ENCODE measurements around the gene RNF40. TPM values are rescaled to one million over a fixed set of nuclear protein-coding genes. Genes with fewer than 3 reads are reported as not detected.

RNF40 gene
- total RNA-seq, 1 donor from 2014 or later = 100 TPM

DNA sequence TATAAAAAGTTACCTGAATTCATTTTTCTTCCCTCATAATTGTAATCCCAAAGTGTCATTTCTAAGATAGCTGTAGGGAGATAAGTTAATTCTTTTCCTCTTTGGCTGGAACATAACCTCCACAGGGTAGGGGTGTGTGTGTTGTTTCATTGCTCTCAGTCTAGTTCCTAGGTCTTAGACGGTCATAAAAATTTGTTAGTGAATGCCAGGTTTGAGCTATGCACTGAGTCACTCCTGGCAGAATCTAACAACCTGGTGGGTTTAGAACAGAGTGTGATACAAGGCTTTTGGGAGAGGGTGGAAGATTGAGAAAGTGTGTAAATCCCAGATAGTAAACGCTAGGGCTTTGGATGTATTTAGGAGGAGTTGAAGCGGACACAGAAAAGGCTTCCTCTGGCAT is 14.8 kb upstream of the RNF40 start:
- H3K4me3 Mint-ChIP-seq = peak overlapping the region; percentile 94
- peaks cover 21% of the 10 kb centered on the region for H3K4me1 Mint-ChIP-seq
- H3K27ac Mint-ChIP-seq = peak overlapping the region; percentile 84
- DNase-seq = no peak
- no peaks in the 10 kb centered on the region for H3K9me3 Mint-ChIP-seq
- intact Hi-C loops (cut with micrococcal nuclease) = loop anchor here (10.0 kb wide), 1 partner anchor 93 kb away; the partner anchor contains the start of genes FBRS and PRR14
- no peaks in the 10 kb centered on the region for H3K27me3 Mint-ChIP-seq
- H3K36me3 Mint-ChIP-seq (ENCODE audit: low read depth) = peaks cover 33% of the 10 kb centered on the region

DNA sequence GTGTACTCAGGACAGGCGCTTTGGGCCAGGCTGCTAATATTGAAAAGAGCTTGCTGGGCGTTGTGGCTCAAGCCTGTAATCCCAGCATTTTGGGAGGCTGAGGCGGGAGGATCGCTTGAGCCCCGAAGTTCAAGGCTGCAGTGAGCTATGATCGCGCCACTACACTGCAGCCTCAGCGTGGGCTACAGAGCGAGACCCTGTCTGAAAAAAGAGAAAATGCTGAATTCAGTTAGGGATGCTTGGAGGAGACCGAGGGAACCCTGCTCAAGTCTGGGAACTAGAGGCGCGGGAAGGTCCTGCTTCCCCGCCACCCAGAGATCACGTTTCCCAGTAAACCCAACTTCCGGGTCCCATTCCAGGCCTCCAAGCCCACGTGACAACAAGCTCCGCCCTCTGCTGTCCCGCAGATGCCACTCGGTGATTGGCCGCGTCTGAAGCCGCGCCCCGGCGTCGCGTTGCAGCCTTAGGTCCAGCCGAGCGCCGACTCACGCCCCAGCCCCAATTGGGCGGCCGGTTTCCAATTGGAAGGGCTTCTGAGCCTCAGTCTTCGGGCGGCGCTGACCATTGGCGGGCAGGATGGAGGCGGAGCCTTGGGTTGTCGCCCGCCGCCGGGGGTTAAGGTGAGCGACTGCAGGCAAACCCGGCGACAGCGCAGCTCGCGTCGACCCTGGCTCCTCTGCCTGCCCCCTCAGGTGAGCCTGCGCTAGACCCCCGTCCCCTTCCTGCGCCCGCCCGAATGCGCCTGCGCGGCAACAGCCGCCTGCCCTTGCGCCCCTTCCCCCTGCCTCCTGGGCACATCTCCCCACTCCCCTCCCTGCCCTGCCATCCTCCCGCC is 14.1 kb upstream of the RNF40 start, which contains the start of gene PHKG2:
TSS of gene PHKG2 (plus strand) at position 627 of the 835 bp plus-strand sequence. CDS start 396 bp downstream, outside the sequence.
- DNase-seq = peak; percentile 99
- Mint-ChIP-seq H3K27me3 (no peaks in the 10 kb centered on the region), H3K27ac (peak within 1 kb of the TSS; percentile 85), H3K36me3 (ENCODE audit: low read depth) (peaks cover 32% of the 10 kb centered on the region), H3K4me3 (peak within 1 kb of the TSS; percentile 94), H3K9me3 (no peaks in the 10 kb centered on the region), H3K4me1 (peaks cover 21% of the 10 kb centered on the region)
- intact Hi-C loops (cut with micrococcal nuclease) = loop anchor here (1.0 to 10.0 kb wide), 4 partner anchors 14 to 93 kb away; partner anchors contain the start of genes CFAP119, FBRS, PRR14 and RNF40

DNA sequence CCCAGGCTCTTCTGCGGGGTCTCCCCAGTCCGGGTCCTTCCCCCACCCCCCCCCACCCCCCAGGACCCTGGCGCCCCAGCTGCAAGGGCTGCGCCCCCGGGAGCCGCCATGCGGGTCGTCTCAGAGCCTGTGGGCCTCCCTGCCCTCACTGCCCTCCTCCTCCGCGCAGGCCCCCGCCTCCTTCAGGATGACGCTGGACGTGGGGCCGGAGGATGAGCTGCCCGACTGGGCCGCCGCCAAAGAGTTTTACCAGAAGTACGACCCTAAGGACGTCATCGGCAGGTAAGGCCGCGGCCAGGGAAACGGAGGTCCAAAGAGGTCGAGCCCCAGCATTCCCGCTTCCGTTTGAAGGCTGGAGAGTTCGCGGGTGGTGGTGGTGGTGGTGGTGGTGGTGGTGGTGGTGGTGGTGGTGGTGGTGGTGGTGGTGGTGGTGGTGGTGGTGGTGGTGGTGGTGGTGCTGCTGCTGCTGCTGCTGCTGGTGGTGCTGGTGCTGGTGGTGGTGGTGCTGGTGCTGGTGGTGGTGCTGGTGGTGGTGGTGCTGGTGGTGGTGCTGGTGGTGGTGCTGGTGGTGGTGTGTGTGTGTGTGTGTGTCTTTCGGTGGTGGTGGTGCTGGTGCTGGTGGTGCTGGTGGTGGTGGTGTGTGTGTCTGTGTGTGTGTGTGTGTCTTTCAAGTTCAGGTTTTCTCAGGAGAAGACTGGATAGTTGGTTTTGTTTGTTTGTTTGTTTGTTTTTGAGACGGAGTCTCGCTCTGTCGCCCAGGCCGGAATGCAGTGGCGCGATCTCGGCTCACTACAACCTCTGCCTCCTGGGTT is 13.3 kb upstream of the RNF40 start:
- Mint-ChIP-seq H3K27ac (peak overlapping the region; percentile 85), H3K27me3 (no peaks in the 10 kb centered on the region), H3K36me3 (ENCODE audit: low read depth) (peaks cover 30% of the 10 kb centered on the region), H3K9me3 (no peaks in the 10 kb centered on the region), H3K4me3 (peak overlapping the region; percentile 94), H3K4me1 (peaks cover 21% of the 10 kb centered on the region)
- intact Hi-C loops (cut with micrococcal nuclease) = loop anchor here (1.0 to 10.0 kb wide), 4 partner anchors 13 to 94 kb away; partner anchors contain the start of genes CFAP119, FBRS, PRR14 and RNF40
- peak; percentile 82 for DNase-seq

DNA sequence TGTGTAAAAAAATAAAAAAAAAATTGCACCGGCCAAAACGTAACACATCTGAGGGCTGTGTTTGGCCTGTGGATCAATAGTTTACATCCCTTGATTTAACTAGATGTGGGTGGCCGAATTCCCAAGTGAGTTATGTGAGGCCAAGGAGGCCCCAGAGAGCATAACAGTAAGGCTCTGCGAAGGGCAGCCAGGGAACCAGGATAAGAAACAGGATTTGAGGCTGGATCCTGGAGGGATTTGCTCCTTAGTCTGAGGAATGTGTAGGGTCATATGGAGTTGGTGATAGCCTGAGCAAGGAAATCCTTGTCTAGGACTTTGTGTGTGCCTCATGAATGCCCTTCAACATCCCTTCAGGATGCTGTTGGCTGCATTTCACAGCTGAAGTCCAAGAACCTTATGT is 11.9 kb upstream of the RNF40 start:
- Mint-ChIP-seq H3K27me3 (no peaks in the 10 kb centered on the region), H3K4me1 (peaks cover 21% of the 10 kb centered on the region), H3K9me3 (no peaks in the 10 kb centered on the region), H3K36me3 (ENCODE audit: low read depth) (peaks cover 26% of the 10 kb centered on the region), H3K27ac (no peak overlapping the region), H3K4me3 (no peak overlapping the region)
- intact Hi-C loops (cut with micrococcal nuclease) = no loop called here
- no peak for DNase-seq

DNA sequence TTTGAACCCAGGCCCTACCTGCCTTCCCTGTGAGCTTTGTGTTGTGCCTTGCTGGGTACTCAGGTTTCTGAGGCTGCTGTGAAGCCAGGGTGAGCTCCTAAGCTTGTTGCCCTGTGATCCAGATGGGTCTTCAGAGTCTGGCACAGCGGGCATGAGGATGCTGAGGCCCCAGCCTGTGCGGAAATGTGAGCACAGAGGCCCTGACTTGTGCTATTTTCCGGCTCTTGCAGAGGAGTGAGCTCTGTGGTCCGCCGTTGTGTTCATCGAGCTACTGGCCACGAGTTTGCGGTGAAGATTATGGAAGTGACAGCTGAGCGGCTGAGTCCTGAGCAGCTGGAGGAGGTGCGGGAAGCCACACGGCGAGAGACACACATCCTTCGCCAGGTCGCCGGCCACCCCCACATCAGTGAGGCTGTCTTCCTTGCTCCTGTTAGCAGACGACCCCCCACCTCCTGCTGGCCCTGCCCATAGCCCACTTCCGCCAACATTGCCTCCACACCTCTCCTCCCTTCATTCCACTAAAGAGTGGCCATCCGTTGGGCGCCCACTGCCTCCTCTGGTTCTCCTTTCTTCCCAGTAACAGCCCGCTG is 11.2 kb upstream of the RNF40 start:
- intact Hi-C loops (cut with micrococcal nuclease) = no loop called here
- no peak overlapping the region for H3K27ac Mint-ChIP-seq
- peak overlapping the region; percentile 12 for H3K4me3 Mint-ChIP-seq
- DNase-seq = no peak
- H3K36me3 Mint-ChIP-seq (ENCODE audit: low read depth) = peaks cover 28% of the 10 kb centered on the region
- H3K27me3 Mint-ChIP-seq = no peaks in the 10 kb centered on the region
- no peaks in the 10 kb centered on the region for H3K9me3 Mint-ChIP-seq
- peaks cover 21% of the 10 kb centered on the region for H3K4me1 Mint-ChIP-seq

DNA sequence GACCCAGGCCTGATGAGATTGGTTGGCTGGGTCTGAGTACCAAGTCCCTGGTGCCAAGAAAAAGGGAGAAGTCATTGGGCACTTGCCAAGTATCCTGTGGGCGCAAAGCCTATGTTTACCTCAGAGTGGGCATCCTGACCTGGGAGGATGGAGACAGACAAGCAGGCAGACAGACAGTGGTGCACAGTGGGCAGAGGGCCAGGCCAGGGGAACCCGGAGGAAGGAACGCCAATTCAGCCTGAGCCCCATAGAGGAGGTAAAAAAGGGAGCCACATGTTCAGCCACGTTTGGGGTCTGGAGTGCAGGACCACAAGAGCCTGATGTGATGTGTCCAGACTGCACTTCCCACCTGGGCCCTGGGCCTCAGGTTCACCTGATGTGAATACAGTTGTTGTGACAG is 8.5 kb upstream of the RNF40 start:
- peaks cover 12% of the 10 kb centered on the region for H3K4me1 Mint-ChIP-seq
- no peaks in the 10 kb centered on the region for H3K9me3 Mint-ChIP-seq
- intact Hi-C loops (cut with micrococcal nuclease) = no loop called here
- H3K36me3 Mint-ChIP-seq (ENCODE audit: low read depth) = peaks cover 25% of the 10 kb centered on the region
- DNase-seq = no peak
- H3K4me3 Mint-ChIP-seq = no peak overlapping the region
- H3K27me3 Mint-ChIP-seq = no peaks in the 10 kb centered on the region
- no peak overlapping the region for H3K27ac Mint-ChIP-seq

DNA sequence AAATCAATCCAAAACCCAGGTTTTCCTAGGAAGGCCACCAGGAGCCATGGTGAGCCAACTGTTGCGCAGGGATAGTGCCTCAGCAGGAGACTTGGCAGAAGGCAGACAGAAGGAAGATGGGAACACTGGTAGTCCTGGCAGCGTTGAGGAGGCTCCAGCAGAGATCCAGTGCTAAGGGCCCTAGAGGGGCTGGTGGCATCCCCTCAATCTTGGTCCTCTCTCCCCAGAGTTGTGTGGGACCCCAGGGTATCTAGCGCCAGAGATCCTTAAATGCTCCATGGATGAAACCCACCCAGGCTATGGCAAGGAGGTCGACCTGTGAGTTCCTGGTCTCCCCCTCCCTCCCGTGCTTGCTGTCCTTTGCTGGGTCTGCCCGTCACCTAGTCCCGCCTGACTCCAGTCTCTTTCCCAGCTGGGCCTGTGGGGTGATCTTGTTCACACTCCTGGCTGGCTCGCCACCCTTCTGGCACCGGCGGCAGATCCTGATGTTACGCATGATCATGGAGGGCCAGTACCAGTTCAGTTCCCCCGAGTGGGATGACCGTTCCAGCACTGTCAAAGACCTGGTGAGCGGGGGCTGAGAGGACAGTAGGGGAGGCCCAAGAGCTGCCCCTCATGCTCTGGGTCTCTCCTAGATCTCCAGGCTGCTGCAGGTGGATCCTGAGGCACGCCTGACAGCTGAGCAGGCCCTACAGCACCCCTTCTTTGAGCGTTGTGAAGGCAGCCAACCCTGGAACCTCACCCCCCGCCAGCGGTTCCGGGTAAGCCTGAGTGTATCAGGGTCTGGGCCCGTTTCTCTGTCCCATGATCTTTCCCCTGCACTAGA is 6.0 kb upstream of the RNF40 start:
- no peak overlapping the region for H3K4me3 Mint-ChIP-seq
- no peaks in the 10 kb centered on the region for H3K27me3 Mint-ChIP-seq
- intact Hi-C loops (cut with micrococcal nuclease) = no loop called here
- peaks cover 9% of the 10 kb centered on the region for H3K4me1 Mint-ChIP-seq
- no peaks in the 10 kb centered on the region for H3K9me3 Mint-ChIP-seq
- peaks cover 24% of the 10 kb centered on the region for H3K36me3 Mint-ChIP-seq (ENCODE audit: low read depth)
- DNase-seq = no peak
- H3K27ac Mint-ChIP-seq = no peak overlapping the region

DNA sequence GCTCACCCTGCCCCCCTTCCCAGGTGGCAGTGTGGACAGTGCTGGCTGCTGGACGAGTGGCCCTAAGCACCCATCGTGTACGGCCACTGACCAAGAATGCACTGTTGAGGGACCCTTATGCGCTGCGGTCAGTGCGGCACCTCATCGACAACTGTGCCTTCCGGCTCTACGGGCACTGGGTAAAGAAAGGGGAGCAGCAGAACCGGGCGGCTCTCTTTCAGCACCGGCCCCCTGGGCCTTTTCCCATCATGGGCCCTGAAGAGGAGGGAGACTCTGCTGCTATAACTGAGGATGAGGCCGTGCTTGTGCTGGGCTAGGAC is 5.4 kb upstream of the RNF40 start:
- Mint-ChIP-seq H3K4me3 (no peak overlapping the region), H3K9me3 (no peaks in the 10 kb centered on the region), H3K27ac (no peak overlapping the region), H3K36me3 (ENCODE audit: low read depth) (peaks cover 19% of the 10 kb centered on the region), H3K27me3 (no peaks in the 10 kb centered on the region), H3K4me1 (peaks cover 10% of the 10 kb centered on the region)
- DNase-seq = no peak
- intact Hi-C loops (cut with micrococcal nuclease) = no loop called here

DNA sequence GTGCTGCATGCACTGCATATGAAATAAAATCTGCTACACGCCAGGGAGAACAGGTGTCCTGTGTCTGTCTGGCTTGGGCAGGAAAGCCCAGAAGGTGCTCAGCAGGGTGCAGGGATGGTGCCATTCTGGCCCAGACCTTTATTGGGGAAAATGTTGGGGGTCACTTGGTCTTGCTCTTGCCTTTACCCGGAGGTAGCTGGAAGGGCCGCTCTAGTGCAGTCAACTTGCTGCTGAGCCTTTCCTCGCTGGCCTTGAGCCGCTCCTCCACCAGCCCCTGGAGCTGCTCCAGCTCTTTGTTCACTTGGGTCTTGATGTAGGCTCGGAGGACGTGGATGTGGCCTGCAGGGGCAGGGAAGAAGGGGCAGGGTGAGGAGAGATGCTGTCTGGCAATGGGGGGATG is 4.8 kb upstream of the RNF40 start:
- DNase-seq = no peak
- Mint-ChIP-seq H3K9me3 (no peaks in the 10 kb centered on the region), H3K4me3 (no peak overlapping the region), H3K4me1 (peaks cover 12% of the 10 kb centered on the region), H3K27ac (no peak overlapping the region), H3K27me3 (no peaks in the 10 kb centered on the region), H3K36me3 (ENCODE audit: low read depth) (peaks cover 23% of the 10 kb centered on the region)
- intact Hi-C loops (cut with micrococcal nuclease) = no loop called here

DNA sequence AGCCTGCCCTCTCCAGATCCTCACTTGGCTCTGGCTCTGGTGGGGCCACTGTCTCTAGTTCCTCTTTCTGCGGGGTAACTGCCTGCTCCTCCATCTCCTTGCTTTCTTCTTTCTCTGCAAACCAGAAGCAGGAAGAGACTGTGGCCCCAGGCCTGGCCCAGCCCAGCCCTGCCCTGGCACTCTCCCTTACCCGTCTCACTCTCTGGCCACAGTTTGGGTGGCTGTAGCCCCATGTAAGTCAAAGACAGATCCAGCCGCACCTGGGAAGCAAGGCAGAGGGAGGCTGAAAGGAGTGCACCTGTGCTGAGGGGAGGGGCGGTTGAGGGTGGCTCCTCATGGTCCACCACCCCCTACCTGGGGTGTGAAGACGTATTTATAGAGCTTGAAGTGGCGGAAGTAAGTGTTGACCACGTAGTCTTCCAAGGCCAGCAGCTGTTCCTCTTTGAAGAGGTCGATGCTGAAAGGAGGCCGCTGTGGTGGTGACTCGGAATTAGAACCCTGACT is 3.1 kb upstream of the RNF40 start:
- H3K9me3 Mint-ChIP-seq = no peaks in the 10 kb centered on the region
- H3K4me1 Mint-ChIP-seq = peaks cover 22% of the 10 kb centered on the region
- intact Hi-C loops (cut with micrococcal nuclease) = no loop called here
- peak overlapping the region; percentile 34 for H3K27ac Mint-ChIP-seq
- H3K27me3 Mint-ChIP-seq = no peaks in the 10 kb centered on the region
- H3K36me3 Mint-ChIP-seq (ENCODE audit: low read depth) = peaks cover 26% of the 10 kb centered on the region
- H3K4me3 Mint-ChIP-seq = no peak overlapping the region
- DNase-seq = no peak

DNA sequence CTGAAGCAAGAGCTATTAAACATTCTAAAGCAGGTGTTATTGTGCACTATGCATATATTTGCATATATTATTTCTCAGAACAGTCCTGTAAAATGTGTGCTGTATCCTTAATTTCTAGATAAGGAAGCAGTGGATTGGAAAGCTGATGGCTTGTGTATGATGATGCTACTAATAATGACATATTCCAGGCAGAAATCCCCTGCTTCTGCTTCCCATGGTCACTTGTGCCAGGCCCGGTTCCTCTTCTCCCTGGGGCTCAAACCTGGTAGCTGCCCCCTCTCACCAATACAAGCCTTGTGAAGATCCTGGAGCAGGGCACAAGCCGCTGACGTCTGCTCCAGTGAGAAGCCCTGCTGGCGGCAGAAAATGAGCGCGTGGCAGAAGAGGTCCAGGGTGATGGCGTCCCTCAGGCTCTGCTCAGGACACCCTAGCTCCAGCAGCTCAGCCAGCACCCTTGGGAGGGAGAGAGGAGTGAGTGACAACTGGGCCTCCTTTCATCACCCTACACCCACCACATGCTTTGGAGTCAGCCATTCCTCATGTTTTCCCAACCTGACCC is 2.0 kb upstream of the RNF40 start:
- peaks cover 22% of the 10 kb centered on the region for H3K4me1 Mint-ChIP-seq

DNA sequence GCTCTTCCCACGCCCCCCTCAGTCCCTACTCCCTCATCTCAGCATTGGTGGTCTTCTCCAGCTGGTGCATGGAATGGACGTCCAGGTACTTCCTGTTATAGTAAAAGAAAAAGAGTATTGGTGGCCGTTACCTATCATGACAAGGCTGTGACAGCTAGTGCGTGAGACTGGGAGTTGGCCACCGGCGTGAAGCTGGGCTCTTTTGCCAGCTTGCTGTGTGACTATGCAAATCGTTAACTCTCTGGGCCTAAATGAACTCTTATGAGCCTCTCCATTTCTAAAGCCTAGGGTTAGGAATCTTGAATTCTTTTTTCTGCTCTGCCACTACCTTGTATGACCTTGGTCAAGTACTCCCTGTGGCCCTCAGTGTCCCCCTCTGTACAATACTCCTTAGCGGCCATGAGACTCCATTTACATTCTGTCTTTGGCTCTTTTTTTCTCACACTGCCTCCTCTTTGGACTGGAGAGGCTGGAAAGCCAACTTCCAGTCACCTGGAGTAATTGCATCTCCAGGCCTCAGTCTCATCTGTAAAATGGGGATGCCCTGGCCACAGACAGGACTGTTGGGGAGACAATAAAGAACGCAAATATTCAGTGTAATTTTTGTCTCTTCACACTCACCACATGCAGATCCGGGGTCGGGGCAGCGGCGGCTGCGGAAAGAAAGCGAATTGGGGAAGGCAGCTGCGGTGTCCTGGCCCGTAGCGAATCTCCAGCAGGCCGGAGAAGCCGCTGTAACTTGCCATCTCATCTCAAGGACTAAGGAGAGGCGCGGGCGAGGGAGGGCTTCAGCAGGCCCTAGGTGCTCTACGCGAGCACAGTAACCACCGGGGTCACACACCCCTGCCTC is 1.3 kb upstream of the RNF40 start:
- Mint-ChIP-seq H3K36me3 (ENCODE audit: low read depth) (peaks cover 35% of the 10 kb centered on the region), H3K4me3 (peak overlapping the region; percentile 97), H3K4me1 (peaks cover 22% of the 10 kb centered on the region), H3K27ac (peak overlapping the region; percentile 2), H3K27me3 (no peaks in the 10 kb centered on the region), H3K9me3 (no peaks in the 10 kb centered on the region)
- intact Hi-C loops (cut with micrococcal nuclease) = loop anchor here (5.0 kb wide), 2 partner anchors 104 to 131 kb away; partner anchors contain the start of genes BCL7C and FBRS
- DNase-seq = no peak

More for the DNA sequence above, 2.0 kb upstream of the RNF40 start:
- Mint-ChIP-seq H3K9me3 (no peaks in the 10 kb centered on the region), H3K36me3 (ENCODE audit: low read depth) (peaks cover 31% of the 10 kb centered on the region), H3K27ac (no peak overlapping the region), H3K27me3 (no peaks in the 10 kb centered on the region), H3K4me3 (peak overlapping the region; percentile 97)
- DNase-seq = no peak
- intact Hi-C loops (cut with micrococcal nuclease) = loop anchor here (5.0 kb wide), 2 partner anchors 103 to 132 kb away; partner anchors contain the start of genes BCL7C and FBRS

Data from activated CD4-positive, alpha-beta T cell treated with anti-CD3 and anti-CD28 coated beads, Interleukin-2, amount 10 ng/mL, durations not matched to agents 24 days and 14 days (primary cell).